Measurements from ENCODE around the gene ERN1.
A peak's percentile ranks its signal among the peaks of the same experiment; 100 is the strongest.

The ERN1 gene

GRCh38 chr17:64129515-64129764, 504 bp downstream of the ERN1 start:
- ChIA-PET POLR2A (interaction anchor here (1.1 to 3.5 kb wide), 4 partner anchors 9 to 100 kb away, joined by 3 to 19 read pairs (median 4); no protein-coding TSS in a partner anchor), CTCF (interaction anchor here (0.6 to 9.9 kb wide), 6 partner anchors 9 to 404 kb away, joined by 3 to 295 read pairs (median 5); no protein-coding TSS in a partner anchor)
- TF ChIP-seq SCRT2 (tag by site-specific recombination; IDR thresholded peaks at IDR 0.05) (0 out of 2 replicates have a peak, but pooled peaks have one; percentile 16), OSR2 (tag by site-specific recombination; IDR thresholded peaks at IDR 0.05) (no peak), ZNF274 (IDR thresholded peaks at IDR 0.05; ENCODE audit: low read length) (no peak), ZNF274 (tag by site-specific recombination; IDR thresholded peaks at IDR 0.05; ENCODE audit: borderline replicate concordance) (no peak), ZNF473 (tag by site-specific recombination; IDR thresholded peaks at IDR 0.05) (no peak), ZNF37A (tag by site-specific recombination; IDR thresholded peaks at IDR 0.05) (no peak), ZBTB26 (tag by site-specific recombination; optimal IDR thresholded peaks at IDR 0.05) (peak; percentile 12), ZNF223 (tag by site-specific recombination; IDR thresholded peaks at IDR 0.05) (no peak), SP7 (tag by site-specific recombination; IDR thresholded peaks at IDR 0.05) (no peak), GLIS2 (tag by site-specific recombination; IDR thresholded peaks at IDR 0.05) (peak; percentile 74), ZNF692 (tag by site-specific recombination; IDR thresholded peaks at IDR 0.05) (0 out of 2 replicates have a peak, but pooled peaks have one; percentile 10), ZBTB8A (tag by site-specific recombination; IDR thresholded peaks at IDR 0.05) (peak; percentile 43; the same call in 1 of the 2 replicates), ZNF23 (tag by site-specific recombination; IDR thresholded peaks at IDR 0.05; ENCODE audit: borderline replicate concordance) (no peak), ZEB2 (tag by site-specific recombination; IDR thresholded peaks at IDR 0.05) (no peak)
- Histone ChIP-seq H3K27ac (ENCODE audit: extremely low read depth, low read depth, low read length) (peak overlapping the region; percentile 70; the same call in 1 of the 2 replicates), H3K4me1 (ENCODE audit: control insufficient read depth, insufficient read depth, low read length) (peaks cover 8% of the 10 kb centered on the region), H3K36me3 (ENCODE audit: control insufficient read depth in 2 of 2, insufficient read depth in 1 of 2, low read length in 2 of 2) (no peaks in the 10 kb centered on the region), H3K4me3 (ENCODE audit: low read depth, low read length) (peak overlapping the region; percentile 83), H3K9me3 (ENCODE audit: control insufficient read depth, insufficient read depth, low read depth, low read length) (no peaks in the 10 kb centered on the region)

- TF ChIP-seq ZNF157 (tag by site-specific recombination; IDR thresholded peaks at IDR 0.05): peak; percentile 42; the same call in 1 of the 2 replicates
- no peak for TF ChIP-seq GLI2 (tag by site-specific recombination; IDR thresholded peaks at IDR 0.05; ENCODE audit: borderline replicate concordance, low read depth)
- no peak for TF ChIP-seq ZNF548 (tag by site-specific recombination; IDR thresholded peaks at IDR 0.05)
- TF ChIP-seq ZNF335 (tag by site-specific recombination; conservative IDR thresholded peaks at IDR 0.05): peak; percentile 77
- 0 out of 2 replicates have a peak, but pooled peaks have one; percentile 28 for TF ChIP-seq SP2 (tag by site-specific recombination; IDR thresholded peaks at IDR 0.05)
- 0 out of 2 replicates have a peak, but pooled peaks have one; percentile 11 for TF ChIP-seq PRDM1 (tag by site-specific recombination; IDR thresholded peaks at IDR 0.05)
- H3K4me1 ChIP-seq (ENCODE audit: control insufficient read depth, insufficient read depth, low read length): peaks cover 8% of the 10 kb centered on the region
- peak overlapping the region; percentile 83 for H3K4me3 ChIP-seq (ENCODE audit: low read depth, low read length)
- peak overlapping the region; percentile 70; the same call in 1 of the 2 replicates for H3K27ac ChIP-seq (ENCODE audit: extremely low read depth, low read depth, low read length)
- POLR2A ChIA-PET: interaction anchor here (1.1 to 3.5 kb wide), 4 partner anchors 8 to 100 kb away, joined by 3 to 19 read pairs (median 4); no protein-coding TSS in a partner anchor
- no peaks in the 10 kb centered on the region for H3K9me3 ChIP-seq (ENCODE audit: control insufficient read depth, insufficient read depth, low read depth, low read length)
- H3K36me3 ChIP-seq (ENCODE audit: control insufficient read depth in 2 of 2, insufficient read depth in 1 of 2, low read length in 2 of 2): no peaks in the 10 kb centered on the region
- CTCF ChIA-PET: interaction anchor here (0.6 to 9.9 kb wide), 6 partner anchors 8 to 405 kb away, joined by 3 to 295 read pairs (median 5); no protein-coding TSS in a partner anchor
These were observed 993 bp downstream of the ERN1 start for GRCh38 chr17:64128787-64129514.

- Histone ChIP-seq H3K36me3 (ENCODE audit: control insufficient read depth in 2 of 2, insufficient read depth in 1 of 2, low read length in 2 of 2) (no peaks in the 10 kb centered on the region), H3K4me3 (ENCODE audit: low read depth, low read length) (no peak overlapping the region), H3K9me3 (ENCODE audit: control insufficient read depth, insufficient read depth, low read depth, low read length) (no peaks in the 10 kb centered on the region), H3K27ac (ENCODE audit: extremely low read depth, low read depth, low read length) (no peak overlapping the region), H3K4me1 (ENCODE audit: control insufficient read depth, insufficient read depth, low read length) (peaks cover 11% of the 10 kb centered on the region)
- CTCF ChIA-PET: interaction anchor here (0.6 to 1.3 kb wide), 4 partner anchors 63 to 628 kb away, joined by 3 to 4 read pairs (median 3); no protein-coding TSS in a partner anchor
- POLR2A ChIA-PET: no interaction called here
- TF ChIP-seq KLF10 (tag by site-specific recombination; IDR thresholded peaks at IDR 0.05) (0 out of 2 replicates have a peak, but pooled peaks have one; percentile 34), TCF7L2 (IDR thresholded peaks at IDR 0.05; ENCODE audit: borderline replicate concordance, low read depth, low read length) (peak; percentile 53), ZNF626 (tag by site-specific recombination; IDR thresholded peaks at IDR 0.05) (no peak), ATF2 (tag by site-specific recombination; IDR thresholded peaks at IDR 0.05; ENCODE audit: low read depth) (peak; percentile 66), OSR2 (tag by site-specific recombination; IDR thresholded peaks at IDR 0.05) (peak; percentile 45; the same call in 1 of the 2 replicates), SP2 (tag by site-specific recombination; IDR thresholded peaks at IDR 0.05) (no peak), ZEB2 (tag by site-specific recombination; IDR thresholded peaks at IDR 0.05) (0 out of 2 replicates have a peak, but pooled peaks have one; percentile 29), ZNF366 (tag by site-specific recombination; conservative IDR thresholded peaks at IDR 0.05) (0 out of 2 replicates have a peak, but pooled peaks have one; percentile 20), ZNF707 (tag by site-specific recombination; IDR thresholded peaks at IDR 0.05) (no peak)
These were observed 3.0 kb downstream of the ERN1 start for GRCh38 chr17:64126918-64127317.

Measured in HEK293 (cell line).